Measurements from ENCODE around the gene SIGLEC5. TPM values are rescaled to one million over a fixed set of nuclear protein-coding genes. Genes with fewer than 3 reads are reported as not detected.
"Not testable (repeated sequence)": the region's sequence is repeated elsewhere in the genome, so short reads cannot be mapped to it uniquely, and the experiment has no call there.

The SIGLEC5 gene
- not detected in 2 replicates for total RNA-seq

- H3K4me3 Mint-ChIP-seq (ENCODE audit: low read depth); H3K27ac Mint-ChIP-seq; H3K4me1 Mint-ChIP-seq (ENCODE audit: low read depth); H3K36me3 Mint-ChIP-seq (ENCODE audit: low read depth); H3K9me3 Mint-ChIP-seq; DNase-seq (ENCODE audit: low spot score): not testable (repeated sequence)
- intact Hi-C loops (cut with micrococcal nuclease): loop anchor here (2.0 kb wide), 1 partner anchor 14 kb away; no protein-coding TSS in a partner anchor
- peaks cover 11% of the 10 kb centered on the region for H3K27me3 Mint-ChIP-seq (ENCODE audit: low read depth)
Measured at GRCh38 chr19:51630315-51630714, at the start of gene SIGLEC5. SIGLEC5 (minus strand) TSS chr19:51630401; CDS start chr19:51630335, 66 bp downstream.

- intact Hi-C loops (cut with micrococcal nuclease): no loop called here
- peak; percentile 35 for DNase-seq (ENCODE audit: low spot score)
- H3K27ac Mint-ChIP-seq: no peak overlapping the region
- H3K9me3 Mint-ChIP-seq: peaks cover 12% of the 10 kb centered on the region
- H3K4me1 Mint-ChIP-seq (ENCODE audit: low read depth): peaks cover 6% of the 10 kb centered on the region
- no peaks in the 10 kb centered on the region for H3K36me3 Mint-ChIP-seq (ENCODE audit: low read depth)
- peaks cover 17% of the 10 kb centered on the region for H3K27me3 Mint-ChIP-seq (ENCODE audit: low read depth)
- H3K4me3 Mint-ChIP-seq (ENCODE audit: low read depth): no peak overlapping the region
Measured at GRCh38 chr19:51676566-51677083, 46.4 kb upstream of the SIGLEC5 start.

GRCh38 chr19:51675911-51676565 is 45.8 kb upstream of the SIGLEC5 start:
- Mint-ChIP-seq H3K27me3 (ENCODE audit: low read depth) (peaks cover 16% of the 10 kb centered on the region), H3K9me3 (peaks cover 12% of the 10 kb centered on the region)
- H3K4me1 Mint-ChIP-seq (ENCODE audit: low read depth); H3K4me3 Mint-ChIP-seq (ENCODE audit: low read depth); DNase-seq (ENCODE audit: low spot score); H3K36me3 Mint-ChIP-seq (ENCODE audit: low read depth); H3K27ac Mint-ChIP-seq; intact Hi-C loops (cut with micrococcal nuclease): not testable (repeated sequence)

- Mint-ChIP-seq H3K9me3 (no peaks in the 10 kb centered on the region), H3K4me3 (ENCODE audit: low read depth) (no peak overlapping the region), H3K27ac (no peak overlapping the region), H3K27me3 (ENCODE audit: low read depth) (peaks cover 10% of the 10 kb centered on the region), H3K4me1 (ENCODE audit: low read depth) (peaks cover 5% of the 10 kb centered on the region), H3K36me3 (ENCODE audit: low read depth) (no peaks in the 10 kb centered on the region)
- DNase-seq (ENCODE audit: low spot score): no peak
- intact Hi-C loops (cut with micrococcal nuclease): no loop called here
Measured at GRCh38 chr19:51668216-51668615, 38.0 kb upstream of the SIGLEC5 start.

GRCh38 chr19:51664997-51665396 is 34.8 kb upstream of the SIGLEC5 start:
- Mint-ChIP-seq H3K27me3 (ENCODE audit: low read depth) (peaks cover 14% of the 10 kb centered on the region), H3K27ac (no peak overlapping the region), H3K4me1 (ENCODE audit: low read depth) (peaks cover 5% of the 10 kb centered on the region), H3K36me3 (ENCODE audit: low read depth) (no peaks in the 10 kb centered on the region), H3K9me3 (no peaks in the 10 kb centered on the region), H3K4me3 (ENCODE audit: low read depth) (no peak overlapping the region)
- intact Hi-C loops (cut with micrococcal nuclease): no loop called here
- DNase-seq (ENCODE audit: low spot score): no peak

- Mint-ChIP-seq H3K27ac (no peak overlapping the region), H3K4me1 (ENCODE audit: low read depth) (peaks cover under 1% of the 10 kb centered on the region), H3K27me3 (ENCODE audit: low read depth) (peaks cover 14% of the 10 kb centered on the region), H3K36me3 (ENCODE audit: low read depth) (no peaks in the 10 kb centered on the region), H3K4me3 (ENCODE audit: low read depth) (no peak overlapping the region), H3K9me3 (no peaks in the 10 kb centered on the region)
- DNase-seq (ENCODE audit: low spot score): no peak
- intact Hi-C loops (cut with micrococcal nuclease): no loop called here
Measured at GRCh38 chr19:51664131-51664530, 33.9 kb upstream of the SIGLEC5 start.

- Mint-ChIP-seq H3K4me1 (ENCODE audit: low read depth) (no peaks in the 10 kb centered on the region), H3K9me3 (no peaks in the 10 kb centered on the region), H3K36me3 (ENCODE audit: low read depth) (no peaks in the 10 kb centered on the region), H3K4me3 (ENCODE audit: low read depth) (no peak overlapping the region), H3K27me3 (ENCODE audit: low read depth) (peaks cover 14% of the 10 kb centered on the region), H3K27ac (no peak overlapping the region)
- no peak for DNase-seq (ENCODE audit: low spot score)
- intact Hi-C loops (cut with micrococcal nuclease): no loop called here
Measured at GRCh38 chr19:51663650-51664049, 33.4 kb upstream of the SIGLEC5 start.

GRCh38 chr19:51660975-51661600 is 30.9 kb upstream of the SIGLEC5 start:
- H3K36me3 Mint-ChIP-seq (ENCODE audit: low read depth): no peaks in the 10 kb centered on the region

GRCh38 chr19:51654783-51655182 is 24.6 kb upstream of the SIGLEC5 start:
- no peaks in the 10 kb centered on the region for H3K36me3 Mint-ChIP-seq (ENCODE audit: low read depth)
- H3K4me1 Mint-ChIP-seq (ENCODE audit: low read depth): peaks cover 8% of the 10 kb centered on the region
- no peak overlapping the region for H3K27ac Mint-ChIP-seq
- no peak for DNase-seq (ENCODE audit: low spot score)
- intact Hi-C loops (cut with micrococcal nuclease): no loop called here
- peaks cover 15% of the 10 kb centered on the region for H3K27me3 Mint-ChIP-seq (ENCODE audit: low read depth)
- no peak overlapping the region for H3K4me3 Mint-ChIP-seq (ENCODE audit: low read depth)
- H3K9me3 Mint-ChIP-seq: no peaks in the 10 kb centered on the region

More at GRCh38 chr19:51660975-51661600, 30.9 kb upstream of the SIGLEC5 start:
- H3K9me3 Mint-ChIP-seq: no peaks in the 10 kb centered on the region
- peaks cover 5% of the 10 kb centered on the region for H3K4me1 Mint-ChIP-seq (ENCODE audit: low read depth)
- no peak overlapping the region for H3K4me3 Mint-ChIP-seq (ENCODE audit: low read depth)
- DNase-seq (ENCODE audit: low spot score): peak; percentile 26
- H3K27me3 Mint-ChIP-seq (ENCODE audit: low read depth): peaks cover 21% of the 10 kb centered on the region
- no peak overlapping the region for H3K27ac Mint-ChIP-seq
- intact Hi-C loops (cut with micrococcal nuclease): no loop called here

- intact Hi-C loops (cut with micrococcal nuclease): no loop called here
- H3K27ac Mint-ChIP-seq: no peak overlapping the region
- peaks cover 8% of the 10 kb centered on the region for H3K4me1 Mint-ChIP-seq (ENCODE audit: low read depth)
Measured at GRCh38 chr19:51653162-51653561, 23.0 kb upstream of the SIGLEC5 start.

GRCh38 chr19:51652266-51652665 is 22.1 kb upstream of the SIGLEC5 start:
- H3K36me3 Mint-ChIP-seq (ENCODE audit: low read depth): no peaks in the 10 kb centered on the region
- H3K4me3 Mint-ChIP-seq (ENCODE audit: low read depth): no peak overlapping the region
- H3K9me3 Mint-ChIP-seq: no peaks in the 10 kb centered on the region
- no peak for DNase-seq (ENCODE audit: low spot score)
- H3K4me1 Mint-ChIP-seq (ENCODE audit: low read depth): peaks cover 8% of the 10 kb centered on the region
- no peak overlapping the region for H3K27ac Mint-ChIP-seq
- intact Hi-C loops (cut with micrococcal nuclease): no loop called here
- H3K27me3 Mint-ChIP-seq (ENCODE audit: low read depth): peaks cover 20% of the 10 kb centered on the region

More at GRCh38 chr19:51653162-51653561, 23.0 kb upstream of the SIGLEC5 start:
- no peaks in the 10 kb centered on the region for H3K36me3 Mint-ChIP-seq (ENCODE audit: low read depth)
- no peak overlapping the region for H3K4me3 Mint-ChIP-seq (ENCODE audit: low read depth)
- no peak for DNase-seq (ENCODE audit: low spot score)
- peaks cover 21% of the 10 kb centered on the region for H3K27me3 Mint-ChIP-seq (ENCODE audit: low read depth)
- no peaks in the 10 kb centered on the region for H3K9me3 Mint-ChIP-seq

- Mint-ChIP-seq H3K36me3 (ENCODE audit: low read depth) (no peaks in the 10 kb centered on the region), H3K9me3 (no peaks in the 10 kb centered on the region), H3K27ac (no peak overlapping the region), H3K4me3 (ENCODE audit: low read depth) (no peak overlapping the region), H3K27me3 (ENCODE audit: low read depth) (peaks cover 16% of the 10 kb centered on the region), H3K4me1 (ENCODE audit: low read depth) (peaks cover 3% of the 10 kb centered on the region)
- intact Hi-C loops (cut with micrococcal nuclease): no loop called here
- no peak for DNase-seq (ENCODE audit: low spot score)
Measured at GRCh38 chr19:51651216-51651846, 21.1 kb upstream of the SIGLEC5 start.

- no peaks in the 10 kb centered on the region for H3K36me3 Mint-ChIP-seq (ENCODE audit: low read depth)
- DNase-seq (ENCODE audit: low spot score): no peak
- intact Hi-C loops (cut with micrococcal nuclease): no loop called here
- peaks cover 3% of the 10 kb centered on the region for H3K4me1 Mint-ChIP-seq (ENCODE audit: low read depth)
- H3K9me3 Mint-ChIP-seq: no peaks in the 10 kb centered on the region
- no peak overlapping the region for H3K27ac Mint-ChIP-seq
- H3K27me3 Mint-ChIP-seq (ENCODE audit: low read depth): peaks cover 28% of the 10 kb centered on the region
- no peak overlapping the region for H3K4me3 Mint-ChIP-seq (ENCODE audit: low read depth)
Measured at GRCh38 chr19:51647318-51647717, 17.1 kb upstream of the SIGLEC5 start.
